Testis (tissue), 3 donors: ENCODE measurements around the gene PRDX2. TPM values are rescaled to one million over a fixed set of nuclear protein-coding genes. Genes with fewer than 3 reads are reported as not detected.

Experiments
- DNase-seq: peaks from one replicate; pipeline ENCODE4 v3.0.0-alpha.2; 2019
- H3K27ac ChIP-seq, 2 donors: fragments of 200-600 bp; sonication (generic); one replicate each; pipeline ENCODE4 v1.5.1; 2019
- H3K27me3 ChIP-seq: fragments of 200-600 bp; sonication (generic); one replicate; pipeline ENCODE4 v1.5.1; 2019
- H3K36me3 ChIP-seq: fragments of 200-600 bp; sonication (generic); one replicate; pipeline ENCODE4 v1.5.1; 2017; ENCODE audit warnings: low read depth; ENCODE audit errors: missing control alignments
- H3K4me1 ChIP-seq: fragments of 200-600 bp; sonication (generic); one replicate; pipeline ENCODE4 v1.5.1; 2019
- H3K4me3 ChIP-seq, 2 donors: fragments of 200-600 bp; sonication (generic); one replicate each; pipeline ENCODE4 v1.5.1; 2017 to 2019
- H3K9me3 ChIP-seq: fragments of 200-600 bp; sonication (generic); one replicate; pipeline ENCODE4 v1.5.1; 2017
- POLR2A ChIP-seq: fragments of 450-650 bp; IDR thresholded peaks from one replicate; pipeline ENCODE4 v1.6.1; 2017; ENCODE audit warnings: antibody characterized with exemption, mild to moderate bottlenecking, moderate library complexity
- WGBS, 2 donors: methylation state at CpG; one replicate each; pipeline ENCODE4 v1.1.5; 2018; 5-methylcytosine and 5-hydroxymethylcytosine counted together
- intact Hi-C: fragments of 100-400 bp; cut with DNase I; formaldehyde crosslinking; loops from one replicate; pipeline ENCODE4 v1.15.1; 2023; ENCODE audit warnings: low total_unique reads
- polyA plus RNA-seq: library from polyadenylated mRNA; stranded (reverse); fragments of 350-450 nt; fragmentation: Illumina TruSeq; extraction: RNeasy Lipid Tissue Mini Kit (QIAGEN cat#74804); gene quantifications from one replicate; pipeline ENCODE4 v1.2.3, GENCODE V29; 2014; ENCODE audit warnings: low read depth, low replicate concordance; ENCODE audit not compliant: insufficient read depth
- total RNA-seq, 2 donors: library from RNA; depleted of rRNA; stranded (reverse); fragments of >200 nt; gene quantifications; one replicate each; pipeline ENCODE4 v1.2.3, GENCODE V29; 2016
- TF ChIP-seq, protein P1 (sequence below), 3 experiments: fragments of 450-650 bp in 2 of 3; fragments of 200-600 bp in 1 of 3; sonication (generic) in 1 of 3; IDR thresholded peaks; one replicate each; pipeline ENCODE4 v1.5.1; 2016 to 2019; ENCODE audit warnings: antibody characterized with exemption in 3 of 3, mild to moderate bottlenecking in 2 of 3, moderate library complexity in 1 of 3

Gene PRDX2
- total and polyA plus RNA-seq, 3 donors from 2014 or later: 72.1 to 117 (median 87.1) TPM

DNA sequence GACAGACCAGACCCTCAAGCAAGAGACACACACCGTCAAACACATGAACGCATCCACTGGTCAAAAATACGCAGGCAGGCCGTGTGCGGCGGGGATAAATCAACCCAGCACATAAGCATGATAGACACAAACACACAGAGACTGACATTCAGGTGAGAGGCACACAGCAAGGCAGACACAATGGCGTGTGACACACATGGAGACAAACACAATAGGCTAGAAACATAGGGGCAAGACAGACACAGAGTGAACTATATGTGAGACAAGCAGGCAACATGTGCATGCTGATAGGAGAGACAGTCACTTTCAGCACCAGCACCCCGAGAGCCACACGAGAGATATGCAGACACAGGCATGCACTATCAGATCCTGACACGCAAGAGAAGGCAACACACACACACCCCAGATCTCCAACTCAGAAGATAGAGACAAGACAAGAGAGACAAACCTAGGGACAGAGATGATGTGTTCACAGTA, 17.2 kb downstream of the PRDX2 start:
- no peaks in the 10 kb centered on the region for H3K27me3 ChIP-seq
- intact Hi-C loops: no loop called here
- TF ChIP-seq, protein P1, sequence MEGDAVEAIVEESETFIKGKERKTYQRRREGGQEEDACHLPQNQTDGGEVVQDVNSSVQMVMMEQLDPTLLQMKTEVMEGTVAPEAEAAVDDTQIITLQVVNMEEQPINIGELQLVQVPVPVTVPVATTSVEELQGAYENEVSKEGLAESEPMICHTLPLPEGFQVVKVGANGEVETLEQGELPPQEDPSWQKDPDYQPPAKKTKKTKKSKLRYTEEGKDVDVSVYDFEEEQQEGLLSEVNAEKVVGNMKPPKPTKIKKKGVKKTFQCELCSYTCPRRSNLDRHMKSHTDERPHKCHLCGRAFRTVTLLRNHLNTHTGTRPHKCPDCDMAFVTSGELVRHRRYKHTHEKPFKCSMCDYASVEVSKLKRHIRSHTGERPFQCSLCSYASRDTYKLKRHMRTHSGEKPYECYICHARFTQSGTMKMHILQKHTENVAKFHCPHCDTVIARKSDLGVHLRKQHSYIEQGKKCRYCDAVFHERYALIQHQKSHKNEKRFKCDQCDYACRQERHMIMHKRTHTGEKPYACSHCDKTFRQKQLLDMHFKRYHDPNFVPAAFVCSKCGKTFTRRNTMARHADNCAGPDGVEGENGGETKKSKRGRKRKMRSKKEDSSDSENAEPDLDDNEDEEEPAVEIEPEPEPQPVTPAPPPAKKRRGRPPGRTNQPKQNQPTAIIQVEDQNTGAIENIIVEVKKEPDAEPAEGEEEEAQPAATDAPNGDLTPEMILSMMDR (IDR thresholded peaks at IDR 0.05): no peak
- TF ChIP-seq POLR2A: no peak
- H3K27ac ChIP-seq: peak overlapping the region; percentile 82 to 98
- H3K4me1 ChIP-seq: peaks cover 66% of the 10 kb centered on the region
- DNase-seq: no peak
- H3K9me3 ChIP-seq: no peaks in the 10 kb centered on the region
- H3K36me3 ChIP-seq: no peaks in the 10 kb centered on the region
- no peak overlapping the region for H3K4me3 ChIP-seq
- 43 to 52% methylated on average over 10 of the region's 10 CpGs for WGBS, 2 donors

DNA sequence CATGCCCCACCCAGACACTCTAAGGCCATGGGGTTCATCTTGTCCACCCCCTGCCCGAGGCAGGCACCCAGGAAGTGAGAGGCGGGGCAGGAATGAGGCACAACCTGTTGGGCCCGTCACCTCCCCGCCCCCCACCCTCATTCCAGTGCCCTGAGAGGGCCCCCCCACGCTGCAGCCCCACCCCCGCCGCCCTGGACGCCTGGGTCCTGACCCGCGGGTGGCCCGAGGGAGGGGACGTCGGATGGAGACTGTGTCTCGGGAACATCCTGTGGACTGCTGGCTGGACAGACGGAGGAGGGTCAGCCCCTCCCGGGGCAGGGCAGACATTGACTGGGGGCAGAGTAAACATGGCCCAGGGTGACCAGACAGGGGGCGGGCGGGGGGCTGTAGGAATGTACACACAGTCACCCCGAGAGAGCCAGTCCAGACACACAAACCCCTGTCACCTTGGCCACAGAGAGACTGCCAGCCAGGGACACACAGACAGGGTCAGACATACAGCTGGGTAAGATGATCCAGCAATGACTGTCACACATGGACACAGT, 17.7 kb downstream of the PRDX2 start:
- WGBS, 2 donors: 0 to 23% methylated on average over 2 to 13 of the region's 19 CpGs

DNA sequence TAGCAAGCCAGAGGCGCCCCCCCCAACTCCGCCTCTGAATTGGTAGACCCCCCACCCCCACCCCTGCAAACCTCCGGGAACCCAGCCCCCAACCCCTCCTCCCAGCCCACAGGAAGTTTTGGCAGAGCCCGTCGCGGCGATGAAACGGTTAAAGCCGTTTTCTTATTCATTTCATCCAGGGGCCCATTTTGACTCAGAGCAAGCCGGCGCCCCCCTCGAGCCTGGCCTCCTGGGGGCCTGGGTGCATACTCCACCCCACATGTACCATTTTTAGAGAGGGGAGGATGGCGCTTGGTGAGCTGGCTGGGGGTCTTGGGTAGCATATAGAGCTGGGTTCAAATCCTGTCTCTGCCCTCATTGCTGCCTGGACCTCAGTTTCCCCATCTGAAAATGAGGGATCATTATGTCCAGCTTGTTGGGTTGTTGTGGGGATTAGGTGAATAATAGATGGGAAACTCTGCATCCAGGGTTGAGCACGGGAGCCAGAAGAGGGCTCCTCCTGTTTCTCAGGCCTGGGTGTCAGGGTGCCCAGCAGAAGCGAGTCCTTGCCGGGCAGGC, 18.2 kb downstream of the PRDX2 start:
- no peak for DNase-seq
- 5 to 11% methylated on average over 3 to 16 of the region's 16 CpGs for WGBS, 2 donors
- Histone ChIP-seq H3K36me3 (no peaks in the 10 kb centered on the region), H3K9me3 (no peaks in the 10 kb centered on the region), H3K27ac (peak overlapping the region; percentile 82 to 98), H3K4me1 (peaks cover 66% of the 10 kb centered on the region), H3K27me3 (no peaks in the 10 kb centered on the region), H3K4me3 (peak overlapping the region; percentile 7 to 70)
- intact Hi-C loops: no loop called here
- TF ChIP-seq, protein P1 (IDR thresholded peaks at IDR 0.05): no peak
- no peak for TF ChIP-seq POLR2A

More for the DNA sequence above, 17.7 kb downstream of the PRDX2 start:
- Histone ChIP-seq H3K27me3 (no peaks in the 10 kb centered on the region), H3K9me3 (no peaks in the 10 kb centered on the region), H3K27ac (peak overlapping the region; percentile 82 to 98), H3K4me1 (peaks cover 66% of the 10 kb centered on the region), H3K36me3 (no peaks in the 10 kb centered on the region), H3K4me3 (no peak overlapping the region)
- intact Hi-C loops: no loop called here
- TF ChIP-seq, protein P1 (IDR thresholded peaks at IDR 0.05): no peak
- no peak for TF ChIP-seq POLR2A
- peak; percentile 30 for DNase-seq

DNA sequence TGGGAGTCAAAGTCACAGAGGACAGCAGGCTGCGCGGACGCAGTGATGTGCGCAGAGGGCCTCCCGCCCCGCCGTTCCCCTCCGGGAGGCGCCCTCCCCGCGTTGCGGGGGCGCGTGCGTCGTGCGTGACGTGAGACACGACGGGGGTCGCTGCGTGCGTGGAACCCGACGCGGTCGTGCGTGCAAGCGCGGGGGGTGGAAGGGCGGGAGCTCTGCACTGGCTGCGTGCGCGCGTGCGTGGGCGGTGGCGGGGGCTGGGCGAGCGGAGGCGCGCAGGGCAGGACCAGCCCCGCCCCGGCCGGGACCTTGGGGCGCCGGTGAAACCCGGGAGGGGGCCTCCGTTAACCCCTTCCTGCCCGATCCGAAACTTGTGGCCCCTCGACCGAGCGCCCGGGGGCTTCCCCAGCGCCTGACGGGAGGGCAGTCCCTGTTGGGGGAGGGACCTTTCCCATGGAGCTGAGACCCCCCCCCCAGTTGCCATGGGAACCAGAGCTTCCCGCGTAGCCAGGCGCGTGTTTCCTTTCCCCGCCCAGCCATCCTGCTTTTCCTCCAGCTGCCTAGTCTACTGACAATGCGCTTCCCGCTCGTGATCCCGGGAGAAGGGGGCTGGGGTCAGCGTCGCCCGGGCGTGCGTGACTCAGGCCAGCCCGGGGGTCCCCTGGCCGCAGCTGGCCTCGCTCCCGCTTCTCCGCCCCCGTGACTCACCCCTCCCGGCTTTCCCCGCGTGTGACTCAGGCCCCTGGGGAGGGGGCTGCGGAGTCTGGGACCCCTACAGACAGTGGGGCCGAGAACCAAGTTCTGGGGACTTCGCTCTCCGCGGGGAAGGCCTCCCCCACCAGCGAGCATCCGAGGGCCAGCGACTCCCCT, 18.9 kb downstream of the PRDX2 start:
- peak; percentile 91 for DNase-seq
- Histone ChIP-seq H3K27me3 (no peaks in the 10 kb centered on the region), H3K4me3 (peak overlapping the region; percentile 7 to 70), H3K4me1 (peaks cover 66% of the 10 kb centered on the region), H3K9me3 (no peaks in the 10 kb centered on the region), H3K36me3 (no peaks in the 10 kb centered on the region), H3K27ac (peak overlapping the region; percentile 82 to 98)
- WGBS, 2 donors: 0% methylated on average over 74 of the region's 88 CpGs; no CpG with 5 or more reads in 1 of the 2 donors
- TF ChIP-seq, protein P1 (IDR thresholded peaks at IDR 0.05): no peak
- no peak for TF ChIP-seq POLR2A
- intact Hi-C loops: no loop called here
